ENCODE data around the gene TMEM270.

Gene TMEM270

GRCh38 chr7:73905360-73905759 lies 44.4 kb downstream of the TMEM270 start:
- Histone ChIP-seq H3K27me3 (ENCODE audit: insufficient read depth, low read length) (no peaks in the 10 kb centered on the region), H3K9ac (ENCODE audit: low read length) (no peak overlapping the region), H2AFZ (ENCODE audit: low read length) (no peak overlapping the region), H3K9me3 (ENCODE audit: low read length) (no peaks in the 10 kb centered on the region), H4K20me1 (ENCODE audit: insufficient read depth, low read length) (no peaks in the 10 kb centered on the region), H3K4me3 (ENCODE audit: low read depth, low read length, poor library complexity, severe bottlenecking) (no peak overlapping the region), H3K27ac (ENCODE audit: low read depth, low read length, poor library complexity, severe bottlenecking) (no peak overlapping the region), H3F3A (ENCODE audit: insufficient read depth, low read length) (no peaks in the 10 kb centered on the region), H3K9me2 (ENCODE audit: low read depth, low read length) (no peaks in the 10 kb centered on the region), H3K4me1 (ENCODE audit: insufficient read depth, low read length, severe bottlenecking) (no peaks in the 10 kb centered on the region), H3K4me2 (ENCODE audit: low read length) (no peak overlapping the region), H3K79me2 (ENCODE audit: insufficient read depth, low read length) (no peaks in the 10 kb centered on the region), H3K36me3 (ENCODE audit: insufficient read depth, low read length) (no peaks in the 10 kb centered on the region)
- no peak for TF ChIP-seq CTCF (IDR thresholded peaks at IDR 0.05; ENCODE audit: low read length)
- no peak for TF ChIP-seq EZH2 (IDR thresholded peaks at IDR 0.05; ENCODE audit: borderline replicate concordance, low read length)

- Histone ChIP-seq H4K20me1 (ENCODE audit: insufficient read depth, low read length) (no peaks in the 10 kb centered on the region), H3K27me3 (ENCODE audit: insufficient read depth, low read length) (no peaks in the 10 kb centered on the region; the same call in 1 of the 2 replicates), H3K36me3 (ENCODE audit: insufficient read depth, low read length) (no peaks in the 10 kb centered on the region), H3K9me2 (ENCODE audit: low read depth, low read length) (no peaks in the 10 kb centered on the region), H3K9me3 (ENCODE audit: low read length) (no peaks in the 10 kb centered on the region), H3K9ac (ENCODE audit: low read length) (no peak overlapping the region), H3K4me3 (ENCODE audit: low read depth, low read length, poor library complexity, severe bottlenecking) (no peak overlapping the region), H3K27ac (ENCODE audit: low read depth, low read length, poor library complexity, severe bottlenecking) (no peak overlapping the region), H3K4me2 (ENCODE audit: low read length) (no peak overlapping the region), H3K79me2 (ENCODE audit: insufficient read depth, low read length) (no peaks in the 10 kb centered on the region), H3F3A (ENCODE audit: insufficient read depth, low read length) (no peaks in the 10 kb centered on the region), H2AFZ (ENCODE audit: low read length) (no peak overlapping the region), H3K4me1 (ENCODE audit: insufficient read depth, low read length, severe bottlenecking) (no peaks in the 10 kb centered on the region)
- no peak for TF ChIP-seq CTCF (IDR thresholded peaks at IDR 0.05; ENCODE audit: low read length)
- no peak for TF ChIP-seq EZH2 (IDR thresholded peaks at IDR 0.05; ENCODE audit: borderline replicate concordance, low read length)
Measured at GRCh38 chr7:73906874-73907273, 45.9 kb downstream of the TMEM270 start.

GRCh38 chr7:73907554-73908122 lies 46.7 kb downstream of the TMEM270 start:
- Histone ChIP-seq H3K9me3 (ENCODE audit: low read length) (no peaks in the 10 kb centered on the region), H3K36me3 (ENCODE audit: insufficient read depth, low read length) (no peaks in the 10 kb centered on the region), H3K79me2 (ENCODE audit: insufficient read depth, low read length) (no peaks in the 10 kb centered on the region), H3K4me3 (ENCODE audit: low read depth, low read length, poor library complexity, severe bottlenecking) (no peak overlapping the region), H3K9me2 (ENCODE audit: low read depth, low read length) (no peaks in the 10 kb centered on the region), H4K20me1 (ENCODE audit: insufficient read depth, low read length) (no peaks in the 10 kb centered on the region), H3K9ac (ENCODE audit: low read length) (no peak overlapping the region), H2AFZ (ENCODE audit: low read length) (no peak overlapping the region), H3K27ac (ENCODE audit: low read depth, low read length, poor library complexity, severe bottlenecking) (no peak overlapping the region), H3K27me3 (ENCODE audit: insufficient read depth, low read length) (no peaks in the 10 kb centered on the region; the same call in 1 of the 2 replicates), H3K4me2 (ENCODE audit: low read length) (no peak overlapping the region), H3K4me1 (ENCODE audit: insufficient read depth, low read length, severe bottlenecking) (no peaks in the 10 kb centered on the region), H3F3A (ENCODE audit: insufficient read depth, low read length) (no peaks in the 10 kb centered on the region)
- TF ChIP-seq CTCF (IDR thresholded peaks at IDR 0.05; ENCODE audit: low read length) (no peak), EZH2 (IDR thresholded peaks at IDR 0.05; ENCODE audit: borderline replicate concordance, low read length) (no peak)
